B cell (primary cell): ENCODE data around the gene CCDC85B. TPM values are rescaled to one million over a fixed set of nuclear protein-coding genes. Genes with fewer than 3 reads are reported as not detected.
A peak's percentile ranks its signal among the peaks of the same experiment; 100 is the strongest.

Experiments used
- ATAC-seq: fragments of 200-7000 bp; cut with Tn5 transposase; one replicate; pipeline ENCODE4 v1.10.0; 2021; ENCODE audit warnings: low read depth, mild to moderate bottlenecking, moderate number of reproducible peaks, moderate library complexity
- CTCF ChIA-PET: fragments of 350-600 bp; sonication (Branson Sonifier 250); formaldehyde crosslinking; loops from one replicate; lab custom pipeline; 2021; ENCODE audit warnings: antibody characterized with exemption, inconsistent platforms; lab: Charles Lee
- POLR2A ChIA-PET: fragments of 350-600 bp; sonication (Branson Sonifier 250); formaldehyde crosslinking; loops from one replicate; lab custom pipeline; 2021; ENCODE audit warnings: antibody characterized with exemption; lab: Charles Lee
- DNase-seq: peaks from one replicate; pipeline ENCODE4 v3.0.0; 2013
- H2AFZ ChIP-seq: 2 replicates; pipeline ENCODE4 v1.6.1; 2012; ENCODE audit warnings: mild to moderate bottlenecking, low read depth, low read length; ENCODE audit not compliant: insufficient read depth, poor library complexity, severe bottlenecking
- H3K27ac ChIP-seq, 2 donors: 1 replicate in 1 of 2; 2 replicates in 1 of 2; pipeline ENCODE4 v1.5.1; 2012 to 2013; ENCODE audit warnings: low read length in 2 of 2, mild to moderate bottlenecking in 2 of 2, moderate library complexity in 1 of 2
- H3K27me3 ChIP-seq, 4 experiments: fragments of 200-600 bp in 1 of 4; sonication (generic) in 1 of 4; replicated peaks in 1 of 4; 1 replicate in 2 of 4; 2 replicates in 2 of 4; pipeline versions ENCODE4 v1.6.1 to v1.7.0; 2013 to 2016; ENCODE audit warnings: low read length in 3 of 4, mild to moderate bottlenecking in 2 of 4, mixed read lengths in 1 of 4, moderate library complexity in 1 of 4; ENCODE audit not compliant: insufficient read depth in 4 of 4, control insufficient read depth in 3 of 4; ENCODE audit errors: control extremely low read depth in 1 of 4
- H3K36me3 ChIP-seq, 2 experiments: replicated peaks in 1 of 2; 1 replicate in 1 of 2; 2 replicates in 1 of 2; pipeline versions ENCODE4 v1.6.1 to v1.7.1; 2013; ENCODE audit warnings: low read length in 1 of 2; ENCODE audit not compliant: insufficient read depth in 2 of 2, control insufficient read depth in 1 of 2; ENCODE audit errors: control extremely low read depth in 1 of 2, extremely low read depth in 1 of 2
- H3K4me1 ChIP-seq, 2 donors: fragments of 200-600 bp in 1 of 2; sonication (generic) in 1 of 2; 1 replicate in 1 of 2; 2 replicates in 1 of 2; pipeline versions ENCODE4 v1.5.1 to v1.6.1; 2013 to 2017; ENCODE audit warnings: low read length in 2 of 2; ENCODE audit not compliant: control insufficient read depth in 2 of 2, insufficient read depth in 2 of 2
- H3K4me2 ChIP-seq: replicated peaks from 2 replicates; pipeline ENCODE3; 2012; ENCODE audit warnings: mild to moderate bottlenecking, low read depth, low read length; ENCODE audit not compliant: poor library complexity, severe bottlenecking
- H3K4me3 ChIP-seq, 5 experiments: fragments of 200-600 bp in 1 of 5; sonication (generic) in 1 of 5; 1 replicate in 3 of 5; 2 replicates in 2 of 5; pipeline versions ENCODE4 v1.5.1 to v1.7.0; 2011 to 2016; ENCODE audit warnings: low read length in 4 of 5, mild to moderate bottlenecking in 4 of 5, low read depth in 2 of 5, control low read depth in 1 of 5, moderate library complexity in 1 of 5; ENCODE audit not compliant: insufficient read depth in 1 of 5; ENCODE audit errors: control extremely low read depth in 1 of 5, extremely low read depth in 1 of 5
- H3K79me2 ChIP-seq: fragments of 200-600 bp; sonication (generic); one replicate; pipeline ENCODE4 v1.6.0; 2016; ENCODE audit warnings: low read length; ENCODE audit not compliant: control insufficient read depth, insufficient read depth
- H3K9ac ChIP-seq: fragments of 200-600 bp; sonication (generic); 2 replicates; pipeline ENCODE4 v1.6.1; 2017; ENCODE audit warnings: mild to moderate bottlenecking, low read length, moderate library complexity
- H3K9me3 ChIP-seq, 3 donors: one replicate each; pipeline versions ENCODE4 v1.6.1 to v1.7.1; 2013; ENCODE audit warnings: low read length in 2 of 3; ENCODE audit not compliant: control insufficient read depth in 2 of 3, insufficient read depth in 1 of 3; ENCODE audit errors: control extremely low read depth in 1 of 3
- H4K20me1 ChIP-seq: 2 replicates; pipeline ENCODE4 v1.6.0; 2012; ENCODE audit warnings: mild to moderate bottlenecking, low read length; ENCODE audit not compliant: insufficient read depth, control insufficient read depth, poor library complexity, severe bottlenecking
- H3K27ac Mint-ChIP-seq: one replicate; pipeline ENCODE4 v1.8.0; 2021; ENCODE audit warnings: mixed read lengths
- H3K27me3 Mint-ChIP-seq: one replicate; pipeline ENCODE4 v1.8.0; 2021; ENCODE audit warnings: mixed read lengths
- H3K4me1 Mint-ChIP-seq: one replicate; pipeline ENCODE4 v1.8.0; 2021; ENCODE audit warnings: mixed read lengths
- H3K4me3 Mint-ChIP-seq: one replicate; pipeline ENCODE4 v1.8.0; 2021; ENCODE audit warnings: mixed read lengths
- H3K9me3 Mint-ChIP-seq: one replicate; pipeline ENCODE4 v1.8.0; 2022; ENCODE audit warnings: mixed read lengths; ENCODE audit not compliant: insufficient read depth
- EZH2 ChIP-seq: IDR thresholded peaks from 2 replicates; pipeline ENCODE4 v1.6.1; 2012; ENCODE audit warnings: borderline replicate concordance, low read depth, mild to moderate bottlenecking, moderate library complexity, low read length; ENCODE audit not compliant: insufficient read depth, poor library complexity, severe bottlenecking
- WGBS: methylation state at CpG from one replicate; pipeline ENCODE4 v1.1.5; 2013; ENCODE audit warnings: missing lambda C conversion rate; ENCODE audit not compliant: insufficient coverage; 5-methylcytosine and 5-hydroxymethylcytosine counted together
- intact Hi-C: fragments of 100-400 bp; cut with micrococcal nuclease; formaldehyde crosslinking; loops from one replicate; pipeline ENCODE4 v1.10.0; 2022
- polyA minus RNA-seq: library from RNA; depleted of rRNA, polyadenylated mRNA; stranded (reverse); fragments of >200 nt; gene quantifications from 2 replicates; pipeline ENCODE4 v1.2.3, GENCODE V29; 2012
- polyA plus RNA-seq: library from polyadenylated mRNA; depleted of rRNA; stranded (reverse); fragments of >200 nt; gene quantifications from 2 replicates; pipeline ENCODE4 v1.2.3, GENCODE V29; 2012
- total RNA-seq, 2 donors: library from RNA; stranded (reverse); fragments of 120-200 nt in 1 of 2; gene quantifications; 1 replicate in 1 of 2; 2 replicates in 1 of 2; pipeline versions ENCODE4 v1.2.3 to v1.2.4, GENCODE V29; 2013 to 2022
- TF ChIP-seq, protein P1 (sequence below): fragments of 200-600 bp; IDR thresholded peaks from one replicate; pipeline ENCODE4 v1.8.0; 2022; ENCODE audit warnings: antibody characterized with exemption, mild to moderate bottlenecking

The CCDC85B gene
- total RNA-seq, result 16.8 and 18.2 TPM in 2 replicates
- total RNA-seq (2013), result 23.6 TPM
- 21.8 and 39.5 TPM in 2 replicates for polyA plus RNA-seq
- polyA minus RNA-seq, result 39.0 and 48.0 TPM in 2 replicates

DNA sequence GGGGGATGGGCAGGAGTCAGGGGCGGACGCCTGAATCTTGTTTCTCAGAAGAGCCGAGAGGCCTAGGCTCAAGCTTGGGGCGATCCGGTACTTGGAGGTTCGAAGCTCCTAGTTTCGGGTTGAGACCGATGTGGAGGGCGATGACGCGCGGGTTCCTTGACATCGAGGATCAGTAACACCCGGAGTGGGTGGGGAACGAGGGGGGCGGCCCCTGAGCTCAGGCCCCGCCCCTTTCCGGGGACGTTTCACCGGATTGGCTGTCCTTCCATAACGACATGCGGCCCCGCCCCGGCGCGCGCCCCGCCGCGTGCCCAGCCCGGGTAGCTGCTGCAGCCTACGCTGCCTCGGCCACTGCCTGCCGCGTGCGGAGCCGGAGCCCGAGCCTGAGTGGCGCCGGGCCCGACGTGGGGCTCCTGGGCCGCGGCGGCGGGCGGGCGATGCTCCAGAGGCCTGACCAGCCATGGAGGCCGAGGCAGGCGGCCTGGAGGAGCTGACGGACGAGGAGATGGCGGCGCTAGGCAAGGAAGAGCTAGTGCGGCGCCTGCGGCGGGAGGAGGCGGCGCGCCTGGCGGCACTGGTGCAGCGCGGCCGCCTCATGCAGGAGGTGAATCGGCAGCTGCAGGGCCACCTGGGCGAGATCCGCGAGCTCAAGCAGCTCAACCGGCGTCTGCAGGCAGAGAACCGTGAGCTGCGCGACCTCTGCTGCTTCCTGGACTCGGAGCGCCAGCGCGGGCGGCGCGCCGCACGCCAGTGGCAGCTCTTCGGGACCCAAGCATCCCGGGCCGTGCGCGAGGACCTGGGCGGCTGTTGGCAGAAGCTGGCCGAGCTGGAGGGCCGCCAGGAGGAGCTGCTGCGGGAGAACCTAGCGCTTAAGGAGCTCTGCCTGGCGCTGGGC, at the start of gene CCDC85B:
Gene CCDC85B, plus strand, starts transcription at position 350 of the 895 bp plus-strand sequence. Its CDS starts 111 bp downstream, at position 461.
- CTCF ChIA-PET, result interaction anchor here (0.6 to 15.5 kb wide), 31 partner anchors 8 to 1557 kb away, joined by 3 to 244 read pairs (median 4); partner anchors contain the start of genes C11orf68, CFL1, FOSL1 and KAT5
- H3K36me3 ChIP-seq, result peaks cover 0 to 8% of the 10 kb centered on the region in 2 experiments
- peak within 1 kb of the TSS; percentile 98 for H3K27ac Mint-ChIP-seq
- peak within 1 kb of the TSS; percentile 85 for H3K27ac ChIP-seq
- WGBS, result under 1% methylated on average over 94 of the region's 94 CpGs
- TF ChIP-seq EZH2, result no peak
- TF ChIP-seq, protein P1, sequence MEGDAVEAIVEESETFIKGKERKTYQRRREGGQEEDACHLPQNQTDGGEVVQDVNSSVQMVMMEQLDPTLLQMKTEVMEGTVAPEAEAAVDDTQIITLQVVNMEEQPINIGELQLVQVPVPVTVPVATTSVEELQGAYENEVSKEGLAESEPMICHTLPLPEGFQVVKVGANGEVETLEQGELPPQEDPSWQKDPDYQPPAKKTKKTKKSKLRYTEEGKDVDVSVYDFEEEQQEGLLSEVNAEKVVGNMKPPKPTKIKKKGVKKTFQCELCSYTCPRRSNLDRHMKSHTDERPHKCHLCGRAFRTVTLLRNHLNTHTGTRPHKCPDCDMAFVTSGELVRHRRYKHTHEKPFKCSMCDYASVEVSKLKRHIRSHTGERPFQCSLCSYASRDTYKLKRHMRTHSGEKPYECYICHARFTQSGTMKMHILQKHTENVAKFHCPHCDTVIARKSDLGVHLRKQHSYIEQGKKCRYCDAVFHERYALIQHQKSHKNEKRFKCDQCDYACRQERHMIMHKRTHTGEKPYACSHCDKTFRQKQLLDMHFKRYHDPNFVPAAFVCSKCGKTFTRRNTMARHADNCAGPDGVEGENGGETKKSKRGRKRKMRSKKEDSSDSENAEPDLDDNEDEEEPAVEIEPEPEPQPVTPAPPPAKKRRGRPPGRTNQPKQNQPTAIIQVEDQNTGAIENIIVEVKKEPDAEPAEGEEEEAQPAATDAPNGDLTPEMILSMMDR, result peak; percentile 33
- H3K4me3 ChIP-seq, result peak within 1 kb of the TSS; percentile 18 to 88 (median 75)
- peak within 1 kb of the TSS; percentile 99 for H2AFZ ChIP-seq
- H3K4me1 Mint-ChIP-seq, result peaks cover 65% of the 10 kb centered on the region
- peak within 1 kb of the TSS; percentile 99 for H3K4me2 ChIP-seq
- POLR2A ChIA-PET, result interaction anchor here (0.5 to 6.2 kb wide), 18 partner anchors 10 to 1215 kb away, joined by 3 to 65 read pairs (median 7); partner anchors contain the start of genes BANF1, C11orf68, CFL1 and DRAP1
- H3K79me2 ChIP-seq, result peaks cover 24% of the 10 kb centered on the region
- H3K27me3 ChIP-seq, result no peaks in the 10 kb centered on the region
- DNase-seq, result peak; percentile 98
- H4K20me1 ChIP-seq, result peaks cover 21% of the 10 kb centered on the region
- H3K9me3 ChIP-seq, result no peaks in the 10 kb centered on the region
- peak within 1 kb of the TSS; percentile 96 for H3K9ac ChIP-seq
- H3K4me3 Mint-ChIP-seq, result peak within 1 kb of the TSS; percentile 98
- intact Hi-C loops, result loop anchor here (1.0 to 2.0 kb wide), 3 partner anchors 10 to 178 kb away; partner anchors contain the start of genes FOSL1 and KAT5
- no peaks in the 10 kb centered on the region for H3K27me3 Mint-ChIP-seq
- ATAC-seq, result peak; percentile 70
- no peaks in the 10 kb centered on the region for H3K9me3 Mint-ChIP-seq
- peaks cover 52 to 62% of the 10 kb centered on the region in 2 donors for H3K4me1 ChIP-seq
